ENCODE measurements around the gene SLC26A9. TPM values are rescaled to one million over a fixed set of nuclear protein-coding genes. Genes with fewer than 3 reads are reported as not detected.

SLC26A9 gene
- total and polyA plus RNA-seq, 2 donors (not counting 1 experiment from before 2014, with no cell fraction given) = not detected

DNA sequence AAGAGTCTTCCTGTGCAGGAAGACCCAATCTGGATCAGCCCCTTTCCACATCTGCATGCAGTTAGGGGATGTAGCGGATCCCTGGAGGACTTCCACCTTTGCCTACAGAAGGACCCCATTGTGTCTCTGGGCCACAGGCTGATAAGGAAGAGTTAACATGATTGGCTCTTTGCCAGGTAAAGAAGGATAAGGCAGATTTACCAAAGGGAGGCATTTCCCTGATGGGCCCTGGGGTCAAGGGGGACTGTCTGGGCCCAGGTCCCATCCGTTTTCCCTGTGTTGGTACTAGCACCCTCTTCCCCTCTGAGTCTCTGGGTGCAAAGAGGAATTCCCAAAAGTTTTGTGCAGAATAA is 29.1 kb downstream of the SLC26A9 start:
- Mint-ChIP-seq H3K9me3 (ENCODE audit: insufficient read depth) (no peaks in the 10 kb centered on the region), H3K4me1 (no peaks in the 10 kb centered on the region), H3K27ac (no peak overlapping the region), H3K4me3 (no peak overlapping the region), H3K27me3 (peaks cover 7% of the 10 kb centered on the region)
- H3K27me3 ChIP-seq (replicated peaks in 1 of 4; ENCODE audit: control extremely low read depth in 1 of 4, control insufficient read depth in 3 of 4, insufficient read depth in 4 of 4, low read length in 3 of 4) = peaks cover 0 to 6% (median 0%) of the 10 kb centered on the region in 4 experiments
- H2AFZ ChIP-seq (ENCODE audit: insufficient read depth, low read depth, low read length, poor library complexity, severe bottlenecking) = no peak overlapping the region
- no peak overlapping the region for H3K4me2 ChIP-seq (replicated peaks; ENCODE audit: low read depth, low read length, poor library complexity, severe bottlenecking)
- no peak overlapping the region for H3K27ac ChIP-seq (ENCODE audit: low read length in 2 of 2)
- CTCF ChIA-PET = interaction anchor here (2.1 kb wide), 1 partner anchor 63 kb away, joined by 14 read pairs; no protein-coding TSS in a partner anchor
- no peaks in the 10 kb centered on the region for H3K36me3 ChIP-seq (replicated peaks in 1 of 2; ENCODE audit: control extremely low read depth in 1 of 2, control insufficient read depth in 1 of 2, extremely low read depth in 1 of 2, insufficient read depth in 2 of 2, low read length in 1 of 2)
- H4K20me1 ChIP-seq (ENCODE audit: control insufficient read depth, insufficient read depth, low read length, poor library complexity, severe bottlenecking) = no peaks in the 10 kb centered on the region
- H3K4me3 ChIP-seq (ENCODE audit: control extremely low read depth in 1 of 5, extremely low read depth in 1 of 5, insufficient read depth in 1 of 5, low read depth in 2 of 5, low read length in 4 of 5) = no peak overlapping the region
- ATAC-seq (ENCODE audit: low read depth) = no peak
- TF ChIP-seq, protein P1, sequence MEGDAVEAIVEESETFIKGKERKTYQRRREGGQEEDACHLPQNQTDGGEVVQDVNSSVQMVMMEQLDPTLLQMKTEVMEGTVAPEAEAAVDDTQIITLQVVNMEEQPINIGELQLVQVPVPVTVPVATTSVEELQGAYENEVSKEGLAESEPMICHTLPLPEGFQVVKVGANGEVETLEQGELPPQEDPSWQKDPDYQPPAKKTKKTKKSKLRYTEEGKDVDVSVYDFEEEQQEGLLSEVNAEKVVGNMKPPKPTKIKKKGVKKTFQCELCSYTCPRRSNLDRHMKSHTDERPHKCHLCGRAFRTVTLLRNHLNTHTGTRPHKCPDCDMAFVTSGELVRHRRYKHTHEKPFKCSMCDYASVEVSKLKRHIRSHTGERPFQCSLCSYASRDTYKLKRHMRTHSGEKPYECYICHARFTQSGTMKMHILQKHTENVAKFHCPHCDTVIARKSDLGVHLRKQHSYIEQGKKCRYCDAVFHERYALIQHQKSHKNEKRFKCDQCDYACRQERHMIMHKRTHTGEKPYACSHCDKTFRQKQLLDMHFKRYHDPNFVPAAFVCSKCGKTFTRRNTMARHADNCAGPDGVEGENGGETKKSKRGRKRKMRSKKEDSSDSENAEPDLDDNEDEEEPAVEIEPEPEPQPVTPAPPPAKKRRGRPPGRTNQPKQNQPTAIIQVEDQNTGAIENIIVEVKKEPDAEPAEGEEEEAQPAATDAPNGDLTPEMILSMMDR (IDR thresholded peaks at IDR 0.05) = no peak
- no peak for TF ChIP-seq EZH2 (IDR thresholded peaks at IDR 0.05; ENCODE audit: borderline replicate concordance, insufficient read depth, low read depth, low read length, poor library complexity, severe bottlenecking)
- POLR2A ChIA-PET = no interaction called here
- no peaks in the 10 kb centered on the region for H3K79me2 ChIP-seq (ENCODE audit: control insufficient read depth, insufficient read depth, low read length)
- no peak overlapping the region for H3K9ac ChIP-seq (ENCODE audit: low read length)
- no CpG with 5 or more reads among the region's 2 CpGs for WGBS (ENCODE audit: insufficient coverage)
- no peaks in the 10 kb centered on the region for H3K9me3 ChIP-seq (ENCODE audit: control extremely low read depth in 1 of 3, control insufficient read depth in 2 of 3, insufficient read depth in 1 of 3, low read length in 2 of 3)
- DNase-seq = no peak
- no peaks in the 10 kb centered on the region for H3K4me1 ChIP-seq (ENCODE audit: control insufficient read depth in 2 of 2, insufficient read depth in 2 of 2, low read length in 2 of 2)
- intact Hi-C loops (cut with micrococcal nuclease) = no loop called here

DNA sequence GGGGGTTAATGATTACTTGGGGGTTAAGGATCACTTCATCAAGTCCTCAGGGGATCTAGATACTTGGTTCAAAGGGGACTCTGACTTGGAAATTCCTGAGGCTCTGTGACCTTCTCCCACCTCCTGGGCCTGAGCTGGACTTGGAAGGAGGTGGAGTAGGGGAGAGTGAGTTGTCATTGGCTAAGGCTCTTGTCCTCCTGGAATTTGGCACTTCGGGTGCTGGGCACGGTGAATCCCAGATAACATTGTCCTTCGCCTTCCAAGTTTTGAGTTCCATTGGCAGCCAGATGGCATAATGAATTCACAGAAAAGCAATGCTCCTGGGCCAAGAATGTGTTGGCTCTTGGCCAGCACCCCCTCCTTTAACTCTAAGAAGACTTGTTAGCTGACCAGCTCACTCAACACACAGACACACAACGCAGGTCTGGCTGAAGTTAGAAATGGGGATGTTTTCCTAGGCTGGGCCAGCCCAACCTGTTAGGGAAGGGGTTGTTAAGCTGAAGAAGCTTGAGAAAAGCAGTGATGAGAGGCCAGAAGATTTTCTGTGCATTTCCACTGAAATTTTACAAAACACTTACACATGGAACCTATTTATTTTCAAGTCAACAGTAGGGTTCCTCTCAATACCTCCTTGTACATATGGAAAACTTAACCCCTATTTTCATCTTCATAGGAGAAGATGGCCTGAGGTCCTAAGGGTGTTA is 29.7 kb downstream of the SLC26A9 start:
- no peak overlapping the region for H3K27ac ChIP-seq (ENCODE audit: low read length in 2 of 2)
- no peak overlapping the region for H3K4me3 ChIP-seq (ENCODE audit: control extremely low read depth in 1 of 5, extremely low read depth in 1 of 5, insufficient read depth in 1 of 5, low read depth in 2 of 5, low read length in 4 of 5)
- WGBS (ENCODE audit: insufficient coverage) = 100% methylated on average over 3 of the region's 4 CpGs
- DNase-seq = no peak
- no peak for ATAC-seq (ENCODE audit: low read depth)
- no peaks in the 10 kb centered on the region for H3K4me1 ChIP-seq (ENCODE audit: control insufficient read depth in 2 of 2, insufficient read depth in 2 of 2, low read length in 2 of 2)
- peaks cover 7% of the 10 kb centered on the region for H3K27me3 Mint-ChIP-seq
- H3K27me3 ChIP-seq (replicated peaks in 1 of 4; ENCODE audit: control extremely low read depth in 1 of 4, control insufficient read depth in 3 of 4, insufficient read depth in 4 of 4, low read length in 3 of 4) = peaks cover 0 to 6% (median 0%) of the 10 kb centered on the region in 4 experiments
- H3K9me3 Mint-ChIP-seq (ENCODE audit: insufficient read depth) = no peaks in the 10 kb centered on the region
- no peaks in the 10 kb centered on the region for H3K9me3 ChIP-seq (ENCODE audit: control extremely low read depth in 1 of 3, control insufficient read depth in 2 of 3, insufficient read depth in 1 of 3, low read length in 2 of 3)
- H3K4me2 ChIP-seq (replicated peaks; ENCODE audit: low read depth, low read length, poor library complexity, severe bottlenecking) = no peak overlapping the region
- H3K27ac Mint-ChIP-seq = no peak overlapping the region
- H4K20me1 ChIP-seq (ENCODE audit: control insufficient read depth, insufficient read depth, low read length, poor library complexity, severe bottlenecking) = no peaks in the 10 kb centered on the region
- CTCF ChIA-PET = interaction anchor here (1.0 kb wide), 1 partner anchor 64 kb away, joined by 3 read pairs; no protein-coding TSS in a partner anchor
- H3K4me1 Mint-ChIP-seq = no peaks in the 10 kb centered on the region
- H3K9ac ChIP-seq (ENCODE audit: low read length) = no peak overlapping the region
- H3K36me3 ChIP-seq (replicated peaks in 1 of 2; ENCODE audit: control extremely low read depth in 1 of 2, control insufficient read depth in 1 of 2, extremely low read depth in 1 of 2, insufficient read depth in 2 of 2, low read length in 1 of 2) = no peaks in the 10 kb centered on the region
- TF ChIP-seq, protein P1 (IDR thresholded peaks at IDR 0.05) = no peak
- TF ChIP-seq EZH2 (IDR thresholded peaks at IDR 0.05; ENCODE audit: borderline replicate concordance, insufficient read depth, low read depth, low read length, poor library complexity, severe bottlenecking) = no peak
- H2AFZ ChIP-seq (ENCODE audit: insufficient read depth, low read depth, low read length, poor library complexity, severe bottlenecking) = no peak overlapping the region
- no peaks in the 10 kb centered on the region for H3K79me2 ChIP-seq (ENCODE audit: control insufficient read depth, insufficient read depth, low read length)
- POLR2A ChIA-PET = no interaction called here
- no peak overlapping the region for H3K4me3 Mint-ChIP-seq
- intact Hi-C loops (cut with micrococcal nuclease) = no loop called here
